Dedifferentiated amniotic fluid mesenchymal stem cell (primary cell): Measurements from ENCODE around the gene DUXA.
"Not testable (repeated sequence)": the region's sequence is repeated elsewhere in the genome, so short reads cannot be mapped to it uniquely, and the experiment has no call there.

Experiments
- DNase-seq: peaks from one replicate; pipeline ENCODE4 v3.0.0-alpha.2; 2016; ENCODE audit errors: extremely low spot score

DUXA gene

DNA sequence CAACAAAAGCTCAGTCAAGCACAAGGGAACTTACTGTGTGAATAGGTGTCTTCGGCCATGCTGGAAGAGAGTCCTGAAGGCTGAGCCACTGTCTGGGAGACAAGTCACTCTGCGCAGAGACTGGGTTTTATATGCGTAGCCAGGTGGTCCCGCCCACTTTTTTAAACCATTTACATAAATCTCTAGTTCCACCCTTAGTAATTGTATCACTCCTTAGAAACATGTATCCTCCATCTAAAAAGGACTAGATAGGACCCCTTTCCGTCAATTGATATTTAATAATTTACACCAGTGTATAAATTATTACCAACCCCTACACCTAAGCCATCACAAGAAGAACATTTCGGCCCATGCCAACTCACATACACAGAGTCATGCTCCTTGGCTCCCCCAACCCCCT is at the start of gene DUXA:
Gene DUXA (minus strand): TSS at position 101 of the 400 bp plus-strand sequence. CDS start 42 bp downstream, at position 59.
- no peak for DNase-seq

DNA sequence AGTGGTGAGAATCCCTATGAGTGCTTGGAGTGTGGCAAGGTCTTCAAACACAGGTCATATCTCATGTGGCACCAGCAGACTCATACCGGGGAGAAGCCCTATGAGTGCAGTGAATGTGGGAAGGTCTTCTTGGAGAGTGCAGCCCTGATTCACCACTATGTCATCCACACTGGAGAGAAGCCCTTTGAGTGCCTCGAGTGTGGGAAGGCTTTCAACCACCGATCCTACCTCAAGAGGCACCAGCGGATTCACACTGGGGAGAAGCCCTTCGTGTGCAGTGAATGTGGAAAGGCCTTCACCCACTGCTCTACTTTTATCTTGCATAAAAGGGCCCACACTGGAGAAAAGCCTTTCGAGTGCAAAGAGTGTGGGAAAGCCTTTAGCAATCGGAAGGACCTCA is 44.8 kb upstream of the DUXA start:
- DNase-seq, result no peak

DNA sequence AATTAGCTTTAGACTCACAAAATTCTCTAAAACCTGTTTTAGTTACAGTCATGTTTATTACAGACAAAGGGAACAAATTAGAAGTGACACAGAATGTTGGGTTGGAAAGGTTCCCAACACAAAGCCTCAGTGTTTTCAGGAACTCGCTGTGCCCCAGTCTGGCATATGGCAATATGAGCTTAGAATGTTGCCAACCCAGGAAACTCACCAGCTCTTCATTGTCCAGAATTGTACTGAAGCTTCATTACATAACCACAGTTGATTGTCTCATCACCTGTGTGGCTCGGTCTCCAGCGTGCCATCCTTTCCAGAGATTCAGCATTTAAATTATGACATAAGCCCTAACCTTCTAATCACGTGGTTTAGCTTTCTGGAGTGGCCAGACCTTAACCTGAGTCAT is 43.1 kb upstream of the DUXA start:
- DNase-seq, result no peak

DNA sequence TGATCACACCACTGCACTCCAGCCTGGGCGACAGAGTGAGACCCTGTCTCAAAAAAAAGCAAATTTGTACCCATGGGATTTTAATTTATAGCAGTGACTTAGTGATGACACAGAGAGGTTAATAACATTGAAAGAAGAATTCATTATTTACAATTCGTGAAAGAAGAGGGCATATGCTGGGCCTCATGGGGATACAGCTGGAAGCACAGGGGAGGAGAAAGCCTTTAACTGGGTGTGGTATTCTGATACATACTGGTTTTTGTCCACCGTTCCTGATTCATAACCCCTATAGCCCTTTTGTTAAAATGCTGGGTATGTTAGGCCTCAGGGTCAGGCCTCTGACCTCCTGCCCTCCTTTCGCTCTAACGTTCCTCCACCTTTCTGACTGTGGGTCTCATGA is 34.9 kb upstream of the DUXA start:
- no peak for DNase-seq

DNA sequence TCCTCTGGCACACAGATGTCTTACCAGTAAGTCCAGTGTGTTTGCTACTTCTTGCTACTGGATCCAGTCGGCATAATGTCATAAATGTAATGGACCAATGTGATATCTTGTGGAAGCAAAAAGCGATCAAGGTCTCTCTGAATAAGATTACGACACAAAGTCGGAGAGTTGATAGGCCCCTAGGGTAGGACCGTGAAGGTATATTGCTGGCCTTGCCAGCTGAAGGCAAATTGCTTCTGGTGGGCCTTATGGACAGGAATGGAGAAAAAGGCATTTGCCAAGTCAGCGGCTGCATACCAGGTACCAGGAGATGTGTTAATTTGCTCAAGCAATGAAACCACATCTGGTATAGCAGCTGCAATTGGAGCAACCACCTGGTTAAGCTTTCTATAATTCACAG is 30.6 kb upstream of the DUXA start:
- DNase-seq, result not testable (repeated sequence)

DNA sequence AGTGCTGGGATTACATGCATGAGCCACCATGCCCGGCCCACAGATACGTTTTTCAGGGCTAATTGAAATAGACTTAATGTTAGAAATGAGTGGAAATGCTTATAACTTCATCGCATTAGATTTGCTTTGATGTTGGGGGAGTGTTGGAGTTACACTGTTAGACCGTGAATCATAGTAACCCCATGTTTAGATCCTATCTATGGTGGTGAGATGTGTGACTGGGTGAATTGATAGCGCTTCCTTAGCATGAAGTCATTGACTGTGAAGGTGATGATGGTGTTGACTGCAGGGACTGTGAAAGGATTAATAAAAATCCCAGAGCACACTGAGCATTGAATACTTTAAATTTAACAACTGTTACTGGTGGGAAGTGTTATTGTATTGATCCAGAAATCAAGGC is 25.7 kb upstream of the DUXA start:
- no peak for DNase-seq

DNA sequence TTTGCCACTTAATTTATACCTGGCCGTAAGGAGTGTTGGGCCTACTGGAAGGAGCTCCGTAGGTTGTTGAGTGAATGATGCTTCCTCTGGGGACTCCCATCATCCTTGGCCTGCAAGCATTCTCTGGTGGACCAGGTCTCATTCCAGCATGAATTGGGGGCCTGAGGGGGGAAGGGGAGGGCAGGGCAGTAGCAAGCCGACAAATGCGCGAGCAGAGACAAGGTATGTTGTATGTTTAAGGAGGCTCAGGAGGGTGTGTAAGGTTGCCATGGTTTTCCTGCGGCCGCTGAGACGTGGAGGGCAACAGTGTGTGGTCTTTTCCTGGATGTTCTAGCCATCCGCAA is 24.8 kb upstream of the DUXA start:
- no peak for DNase-seq

DNA sequence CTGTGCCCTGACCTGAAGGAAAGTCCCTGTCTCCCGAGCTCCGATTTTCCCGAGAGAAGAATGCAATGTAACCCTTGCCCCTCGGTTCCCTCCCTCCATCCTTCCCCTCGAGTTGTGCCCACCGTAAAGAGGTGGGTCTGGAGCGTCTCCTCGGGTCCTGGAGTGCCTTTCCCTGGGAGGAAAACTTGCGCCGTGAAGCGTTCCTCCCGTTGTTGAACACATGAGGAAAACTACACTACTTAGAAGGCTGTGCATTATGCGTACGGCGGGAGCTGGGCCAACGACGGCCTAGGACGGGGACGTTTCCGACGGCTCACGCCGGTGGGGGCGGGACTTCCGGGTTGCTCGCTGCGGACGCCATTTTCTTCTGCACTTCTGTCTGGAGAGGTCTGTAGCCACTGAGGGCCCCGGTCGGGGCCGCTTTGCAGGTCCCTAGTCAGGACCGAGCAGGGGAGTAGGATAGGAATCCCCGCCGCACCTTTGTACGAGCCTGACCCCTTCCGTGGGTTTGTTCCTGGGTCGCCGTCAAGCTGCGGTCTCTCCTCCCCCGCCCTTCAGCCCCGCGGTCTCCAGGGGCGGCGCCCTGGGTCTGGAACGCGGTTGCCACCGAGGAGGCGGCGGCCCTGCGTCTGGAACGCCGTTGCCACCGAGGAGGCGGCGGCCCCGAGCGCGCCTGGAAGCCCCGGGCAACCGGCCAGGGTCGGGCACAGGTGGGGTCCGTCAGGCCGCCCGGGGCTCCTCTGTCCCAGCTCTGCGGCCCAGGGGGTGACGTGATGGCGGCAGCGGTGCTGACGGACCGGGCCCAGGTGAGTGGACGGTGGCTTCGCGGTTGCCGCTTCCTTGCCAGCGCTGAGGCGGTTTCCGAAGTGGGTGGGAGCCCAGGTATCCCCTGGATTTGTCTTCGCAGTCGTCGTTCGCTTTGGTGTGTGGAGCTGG is 24.1 kb upstream of the DUXA start, which contains the start of gene ZNF264:
Gene ZNF264 (plus strand): TSS at position 360 of the 936 bp plus-strand sequence. CDS start 414 bp downstream, at position 774.
- DNase-seq, result peak; percentile 88

DNA sequence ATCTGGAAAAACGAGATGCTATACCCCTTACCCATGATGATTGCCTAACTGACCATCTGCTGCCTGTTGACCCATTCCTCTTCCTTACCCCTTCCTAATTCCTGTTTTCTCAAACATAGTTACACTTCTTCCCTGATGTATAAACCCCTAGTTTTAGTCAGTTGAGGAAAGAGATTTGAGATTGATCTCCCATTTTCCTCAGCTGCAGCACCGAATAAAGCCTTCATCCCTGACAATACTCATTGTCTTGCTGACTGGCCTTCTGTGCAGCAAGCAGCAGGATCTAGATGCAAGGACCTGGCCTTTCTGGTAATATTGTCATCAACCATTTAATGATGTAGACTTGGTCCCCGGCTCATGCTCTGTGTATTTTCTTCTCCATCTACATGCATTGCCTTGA is 23.0 kb upstream of the DUXA start:
- no peak for DNase-seq

DNA sequence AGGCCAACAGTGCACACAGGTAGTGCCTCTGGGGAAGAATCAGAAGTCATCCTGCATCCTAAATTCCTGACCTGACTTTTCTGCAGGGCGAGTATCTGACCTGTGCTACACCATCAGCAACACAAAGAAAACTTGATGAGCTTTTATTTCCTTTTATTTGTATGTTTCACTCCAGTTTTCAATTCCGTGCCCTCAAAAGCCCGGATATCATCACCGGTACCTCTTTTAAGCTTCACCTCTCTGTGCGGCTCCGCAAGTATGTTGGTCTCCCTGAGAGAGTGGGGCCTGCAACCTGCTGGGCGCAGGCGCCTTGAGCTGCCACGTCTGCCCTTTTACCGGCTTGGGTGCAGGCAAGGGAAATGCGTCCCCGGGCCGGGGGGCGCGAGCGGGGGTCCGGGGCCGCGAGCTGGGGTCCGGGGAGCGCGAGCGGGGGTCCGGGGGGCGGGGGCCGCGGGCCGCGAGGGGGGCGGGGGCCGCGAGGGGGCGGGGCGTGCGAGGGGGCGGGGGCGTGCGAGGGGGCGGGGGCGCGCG is 4.3 kb upstream of the DUXA start:
- peak; percentile 21 for DNase-seq

DNA sequence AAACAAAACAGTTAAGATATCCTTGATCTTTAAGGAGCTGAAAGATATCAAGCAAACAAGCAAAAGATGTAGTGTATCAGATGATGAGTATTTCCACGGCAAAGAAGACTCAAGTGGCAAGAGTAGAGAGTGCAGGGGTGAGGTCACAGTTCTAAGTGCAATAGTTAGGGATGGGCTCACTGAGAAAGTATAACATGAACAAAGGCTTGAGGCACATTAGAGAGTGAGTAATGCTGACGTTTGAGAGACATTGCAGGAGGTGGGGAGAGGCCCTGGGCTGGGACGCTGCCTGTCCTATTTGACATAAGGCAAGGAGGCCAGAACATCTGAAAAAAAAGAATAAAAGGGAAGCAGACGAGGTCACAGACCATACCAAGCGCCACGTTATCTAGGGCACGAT is 1.4 kb downstream of the DUXA start:
- no peak for DNase-seq

DNA sequence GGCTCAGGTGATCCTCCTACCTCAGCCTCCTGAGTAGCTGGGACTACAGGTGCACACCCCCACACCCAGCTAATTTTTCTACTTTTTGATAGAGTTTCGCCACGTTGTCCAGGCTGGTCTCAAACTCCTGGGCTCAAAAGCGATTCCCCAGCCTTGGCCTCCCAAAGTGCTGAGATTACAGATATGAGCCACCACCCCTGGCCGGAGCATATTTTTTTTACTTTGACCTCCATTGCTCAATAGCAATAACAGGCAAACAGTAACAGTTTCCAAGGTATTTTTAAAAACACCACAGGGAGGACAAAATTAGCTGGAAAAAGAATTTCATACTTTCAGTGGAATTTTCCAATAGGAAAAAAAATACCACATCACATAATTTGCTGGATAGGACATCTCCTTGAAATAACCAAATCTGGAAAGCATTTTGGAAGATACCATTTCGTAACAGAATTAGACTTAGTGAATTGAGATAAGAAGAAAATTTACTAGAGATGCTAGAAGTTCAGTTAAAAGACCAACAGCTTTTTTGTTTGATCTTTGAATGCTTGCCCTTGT is 5.2 kb downstream of the DUXA start:
- DNase-seq, result no peak

DNA sequence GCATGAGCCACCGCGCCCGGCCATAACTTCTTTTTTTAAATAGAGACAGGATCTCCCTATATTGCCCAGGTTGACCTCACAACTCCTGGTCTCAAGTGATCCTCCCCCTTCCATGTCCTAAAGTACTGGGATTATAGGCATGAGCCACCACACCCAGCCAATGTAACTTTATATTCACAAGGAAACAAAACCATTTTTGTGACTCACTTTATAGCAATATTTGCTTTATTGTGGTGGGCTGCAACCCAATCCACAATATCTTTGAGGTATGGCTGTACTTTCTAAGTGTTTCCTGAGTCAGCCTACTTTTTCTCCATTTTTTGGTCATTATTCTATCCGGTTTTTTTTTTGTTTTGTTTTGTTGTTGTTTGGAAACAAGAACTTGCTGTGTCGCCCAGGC is 14.4 kb downstream of the DUXA start:
- DNase-seq, result no peak

DNA sequence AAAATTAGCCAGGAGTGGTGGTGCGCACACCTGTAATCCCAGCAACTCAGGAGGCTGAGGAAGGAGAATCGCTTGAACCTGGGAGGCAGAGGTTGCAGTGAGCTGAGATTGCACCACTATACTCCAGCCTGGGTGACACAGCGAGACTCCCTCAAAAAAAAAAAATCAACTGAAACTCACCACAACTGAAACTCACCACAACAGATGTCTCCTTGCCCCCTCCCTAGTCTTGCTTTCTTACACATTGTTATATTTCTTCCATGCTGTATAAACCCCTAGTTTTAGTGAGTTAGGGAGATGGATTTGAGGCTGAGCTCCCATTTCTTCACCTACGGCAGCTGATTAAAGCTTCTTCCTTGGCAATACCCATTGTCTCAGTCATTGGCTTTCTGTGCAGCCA is 25.6 kb downstream of the DUXA start:
- DNase-seq, result no peak

DNA sequence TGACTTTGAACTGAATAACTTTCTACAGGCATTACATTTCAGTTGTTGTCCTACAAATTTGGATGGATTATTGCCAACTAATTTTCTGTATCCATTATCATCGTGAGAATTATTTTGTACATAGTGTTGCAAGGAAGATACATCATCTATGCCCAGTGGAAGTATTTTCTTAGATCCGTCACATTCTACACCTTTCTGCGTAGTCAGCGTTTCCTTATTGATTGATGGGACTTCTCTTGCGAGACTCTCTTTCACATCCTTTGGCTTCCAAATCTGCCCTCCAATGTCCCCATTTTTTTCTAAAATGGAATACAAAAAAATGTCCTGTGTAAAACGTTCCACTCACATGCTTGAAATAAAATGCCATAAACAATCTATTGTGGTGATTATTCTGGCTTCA is 31.5 kb downstream of the DUXA start:
- no peak for DNase-seq

DNA sequence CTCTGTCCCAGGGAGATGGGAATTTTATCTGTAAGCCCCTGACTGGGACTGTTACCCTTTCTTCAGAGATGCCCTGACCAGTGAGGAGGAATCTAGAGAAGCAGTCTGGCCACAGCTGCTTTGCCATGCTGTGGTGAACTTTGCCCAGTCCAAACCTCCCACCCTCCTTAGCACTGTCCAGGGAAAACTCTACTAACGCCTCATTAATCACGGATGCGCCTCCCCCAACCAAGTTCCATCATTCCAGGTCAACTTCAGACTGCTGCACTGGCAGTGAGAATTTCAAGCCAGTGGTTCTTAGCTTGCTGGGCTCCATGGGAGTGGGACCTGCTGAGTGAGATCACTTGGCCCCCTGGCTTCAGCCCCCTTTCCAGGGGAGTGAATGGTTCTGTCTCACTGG is 39.9 kb downstream of the DUXA start:
- not testable (repeated sequence) for DNase-seq

DNA sequence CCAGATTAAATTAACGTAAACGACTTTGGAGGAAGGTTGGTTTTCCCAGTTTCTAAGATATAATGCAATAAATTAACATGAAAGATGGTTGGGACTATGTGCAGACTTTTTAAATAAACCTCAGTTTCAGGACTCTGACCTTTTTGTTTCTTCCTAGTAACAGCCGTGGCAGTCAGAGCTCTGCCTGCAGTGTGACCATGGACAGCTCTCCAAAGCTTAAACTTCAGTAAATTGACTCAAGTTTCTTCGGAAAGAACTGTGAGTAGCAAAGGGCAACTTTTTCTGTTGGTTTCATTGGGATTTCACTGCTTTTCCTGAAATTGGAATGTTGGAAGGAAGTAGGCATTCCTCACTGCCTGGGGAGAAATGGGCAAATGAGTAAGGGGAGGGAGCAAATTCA is 43.4 kb downstream of the DUXA start:
- DNase-seq, result no peak

DNA sequence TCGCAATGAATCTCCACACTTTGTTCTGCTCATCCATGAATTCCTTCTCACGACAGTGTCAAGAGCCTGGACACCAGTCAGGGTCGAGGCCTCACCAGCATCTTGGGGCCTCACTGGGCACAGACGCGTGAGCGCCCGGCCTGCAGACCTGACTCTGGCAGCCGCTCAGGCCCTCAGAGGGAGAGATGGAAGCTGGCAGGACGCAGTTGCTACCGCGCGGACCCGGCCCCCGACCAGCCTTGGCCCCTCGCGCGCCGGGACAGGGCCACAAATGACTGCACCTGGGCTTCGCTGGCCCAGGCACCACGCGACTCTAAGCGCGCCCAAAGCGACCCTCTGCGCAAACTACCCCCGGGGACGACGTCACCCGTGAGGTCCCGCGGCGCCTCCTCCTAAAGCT is 48.4 kb downstream of the DUXA start:
- DNase-seq, result no peak

DNA sequence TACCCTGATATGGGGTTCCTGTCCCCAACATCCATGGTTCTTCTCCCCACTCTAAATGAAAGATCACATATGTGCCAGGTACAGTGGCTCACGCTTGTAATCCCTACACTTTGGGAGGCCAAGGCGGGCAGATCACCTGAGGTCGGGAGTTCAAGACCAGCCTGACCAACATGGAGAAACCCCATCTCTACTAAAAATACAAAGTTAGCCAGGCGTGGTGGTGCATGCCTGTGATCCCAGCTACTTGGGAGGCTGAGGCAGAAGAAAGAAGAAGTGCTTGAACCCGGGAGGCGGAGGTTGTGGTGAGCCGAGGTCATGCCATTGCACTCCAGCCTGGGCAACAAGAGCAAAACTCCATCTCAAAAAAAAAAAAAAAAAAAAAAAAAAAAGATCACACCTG is 53.8 kb downstream of the DUXA start:
- not testable (repeated sequence) for DNase-seq

DNA sequence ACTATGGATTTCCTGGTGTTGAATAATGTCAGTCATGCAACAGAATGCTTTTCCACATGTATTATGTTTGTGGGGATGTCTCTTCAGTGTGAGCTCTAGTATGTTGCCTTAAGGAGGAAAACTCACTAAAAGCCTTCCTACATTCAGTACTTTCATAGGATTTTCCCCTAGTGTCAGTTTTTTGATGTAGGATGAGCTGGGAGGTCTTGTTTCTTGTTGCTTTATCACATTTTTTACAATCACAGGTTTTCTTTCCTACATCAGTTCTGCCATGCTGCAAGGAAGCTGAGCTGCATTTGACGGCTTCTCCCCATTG is 56.0 kb downstream of the DUXA start:
- DNase-seq, result no peak

DNA sequence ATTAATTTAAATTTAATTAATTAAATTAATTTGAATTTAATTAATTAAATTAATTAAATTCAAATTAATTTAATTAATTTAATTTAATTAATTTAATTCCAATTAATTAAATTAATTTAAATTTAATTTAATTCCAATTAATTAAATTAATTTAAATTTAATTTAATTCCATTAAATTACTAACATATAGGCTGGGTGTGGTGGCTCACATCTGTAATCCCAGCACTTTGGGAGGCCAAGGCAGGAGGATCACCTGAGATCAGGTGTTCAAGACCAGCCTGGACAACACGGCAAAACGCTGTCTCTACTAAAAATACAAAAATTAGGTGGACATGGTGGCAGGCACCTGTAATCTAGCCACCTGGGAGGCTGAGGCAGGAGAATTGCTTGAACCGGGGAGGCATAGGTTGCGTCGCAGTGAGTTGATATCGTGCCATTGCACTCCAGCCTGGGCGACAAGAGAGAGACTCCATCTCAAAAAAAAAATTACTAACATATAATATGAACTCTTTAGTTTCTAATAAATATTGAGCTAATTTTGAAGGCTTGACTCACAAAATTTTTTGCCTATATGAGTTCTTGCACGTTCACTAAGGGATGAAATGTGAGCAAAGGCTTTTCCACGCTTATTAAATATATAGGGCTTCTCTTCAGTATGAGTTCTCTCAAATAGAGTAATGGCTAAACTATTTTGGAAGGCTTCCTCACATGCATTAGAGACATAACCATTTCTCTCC is 56.5 kb downstream of the DUXA start:
- DNase-seq, result no peak

DNA sequence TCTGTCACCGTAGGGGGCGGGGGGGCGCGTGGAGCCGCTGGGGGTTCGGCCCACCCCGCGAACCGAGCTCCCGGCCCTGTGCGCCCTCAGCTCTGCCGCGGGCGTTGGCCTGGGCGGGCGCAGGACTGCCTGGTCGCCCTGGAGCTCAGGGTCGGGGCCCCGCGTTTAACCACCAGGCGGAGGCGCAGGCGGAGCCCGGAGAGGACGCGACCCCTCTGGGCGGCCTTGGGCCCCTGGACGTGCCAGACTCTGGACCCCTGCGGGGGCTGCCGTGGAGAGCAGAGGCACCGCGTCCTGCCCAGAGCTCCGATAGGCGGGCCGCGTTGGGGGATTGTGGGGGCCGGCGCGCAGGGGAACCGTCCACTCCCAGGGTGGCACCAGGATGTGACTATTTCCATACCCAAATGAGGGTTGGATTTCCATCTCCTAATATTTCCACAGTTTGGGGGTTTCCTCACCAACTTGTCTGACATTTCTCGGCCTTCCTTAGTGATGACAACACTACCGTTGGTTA is 60.5 kb downstream of the DUXA start:
- DNase-seq, result no peak
